HG02642 (cell line): ENCODE data around the gene NRTN.
"Not testable (repeated sequence)": the region's sequence is repeated elsewhere in the genome, so short reads cannot be mapped to it uniquely, and the experiment has no call there.

ENCODE experiments used
- ATAC-seq: cut with Tn5 transposase; IDR thresholded peaks from one replicate; pipeline ENCODE4 v1.9.1; 2021; ENCODE audit warnings: mild to moderate bottlenecking; ENCODE audit not compliant: unreplicated experiment, poor library complexity

NRTN gene

DNA sequence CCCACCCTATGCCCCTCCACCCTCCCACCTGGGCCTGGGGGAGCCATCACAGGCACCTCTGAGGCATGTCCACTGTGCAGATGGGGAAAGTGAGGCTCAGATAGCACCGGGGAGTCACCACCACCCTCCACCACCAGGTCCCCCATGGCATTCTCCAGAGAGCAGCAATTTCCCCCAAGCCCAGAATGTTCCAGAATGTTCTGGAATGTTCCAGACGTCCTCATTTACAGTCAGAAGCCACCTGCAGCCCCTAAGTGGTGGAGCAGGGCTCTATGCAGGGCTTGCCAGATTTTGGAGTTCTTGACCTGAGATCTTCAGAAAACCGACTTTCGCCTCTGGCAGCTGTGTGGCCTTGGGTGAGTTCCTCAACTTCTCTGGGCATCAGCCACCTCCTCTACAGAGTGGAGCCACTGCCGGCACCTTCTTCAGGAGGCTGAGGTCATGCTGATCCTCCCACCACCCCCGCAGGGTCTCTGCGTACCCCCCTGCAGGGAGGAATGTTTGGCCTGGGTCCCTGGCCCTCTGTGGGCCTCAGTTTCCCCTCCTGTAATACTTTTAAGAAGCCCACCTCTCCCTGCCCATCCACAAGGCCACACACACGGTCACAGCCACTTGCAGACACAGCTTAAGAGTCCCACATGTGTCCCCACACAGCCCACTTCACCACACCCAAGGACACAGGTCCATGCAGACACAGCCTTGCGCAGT is 59.3 kb downstream of the NRTN start:
- ATAC-seq: no peak

DNA sequence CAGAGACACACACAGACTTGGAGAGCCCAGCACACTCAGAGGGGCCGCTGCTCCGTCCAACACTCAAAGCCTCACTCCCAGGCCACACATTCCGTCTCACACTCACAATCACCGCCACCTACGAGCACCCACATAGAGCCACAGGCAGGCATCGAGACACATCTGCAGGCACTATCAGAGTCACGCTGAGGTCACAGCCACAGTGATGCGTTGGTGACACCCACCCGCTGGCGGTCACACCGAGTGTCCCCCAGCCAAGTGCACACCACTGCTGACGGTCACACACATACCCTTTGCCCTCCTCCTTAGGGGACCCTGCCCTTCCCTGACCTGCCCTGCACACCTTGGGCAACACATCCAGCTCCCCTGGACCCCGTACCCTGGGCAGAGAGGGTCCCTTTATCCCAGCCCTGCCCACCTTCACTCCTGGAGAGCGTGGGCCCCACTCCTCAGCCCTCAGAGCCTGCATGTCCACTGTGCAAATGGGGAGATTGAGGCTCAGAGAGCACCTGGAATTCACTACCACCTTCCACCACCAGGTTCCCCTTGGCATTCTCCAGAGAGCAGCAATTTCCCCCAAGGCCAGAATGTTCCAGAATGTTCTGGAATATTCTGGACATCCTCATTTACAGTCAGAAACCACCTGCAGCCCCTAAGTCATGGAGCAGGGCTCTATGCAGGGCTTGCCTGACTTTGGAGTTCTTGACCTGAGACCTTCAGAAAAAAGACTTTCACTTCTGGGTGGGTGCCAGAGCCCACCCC is 60.0 kb downstream of the NRTN start:
- no peak for ATAC-seq

DNA sequence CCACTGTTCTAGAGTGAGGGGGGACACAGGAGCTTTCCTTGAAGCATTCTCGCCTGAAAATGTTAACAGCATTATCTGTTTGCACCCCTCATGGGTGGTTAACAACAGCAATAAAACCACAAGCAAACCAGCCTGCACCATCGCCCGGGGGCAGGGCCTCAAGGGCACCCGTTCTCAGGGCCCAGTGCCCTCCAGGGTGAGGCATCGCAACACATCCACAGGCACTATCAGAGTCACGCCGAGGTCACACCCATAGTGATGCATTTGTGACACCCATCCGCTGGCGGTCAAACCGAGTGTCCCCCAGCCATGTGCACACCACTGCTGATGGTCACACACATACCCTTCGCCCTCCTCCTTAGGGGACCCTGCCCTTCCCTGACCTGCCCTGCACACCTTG is 60.9 kb downstream of the NRTN start:
- ATAC-seq: no peak

DNA sequence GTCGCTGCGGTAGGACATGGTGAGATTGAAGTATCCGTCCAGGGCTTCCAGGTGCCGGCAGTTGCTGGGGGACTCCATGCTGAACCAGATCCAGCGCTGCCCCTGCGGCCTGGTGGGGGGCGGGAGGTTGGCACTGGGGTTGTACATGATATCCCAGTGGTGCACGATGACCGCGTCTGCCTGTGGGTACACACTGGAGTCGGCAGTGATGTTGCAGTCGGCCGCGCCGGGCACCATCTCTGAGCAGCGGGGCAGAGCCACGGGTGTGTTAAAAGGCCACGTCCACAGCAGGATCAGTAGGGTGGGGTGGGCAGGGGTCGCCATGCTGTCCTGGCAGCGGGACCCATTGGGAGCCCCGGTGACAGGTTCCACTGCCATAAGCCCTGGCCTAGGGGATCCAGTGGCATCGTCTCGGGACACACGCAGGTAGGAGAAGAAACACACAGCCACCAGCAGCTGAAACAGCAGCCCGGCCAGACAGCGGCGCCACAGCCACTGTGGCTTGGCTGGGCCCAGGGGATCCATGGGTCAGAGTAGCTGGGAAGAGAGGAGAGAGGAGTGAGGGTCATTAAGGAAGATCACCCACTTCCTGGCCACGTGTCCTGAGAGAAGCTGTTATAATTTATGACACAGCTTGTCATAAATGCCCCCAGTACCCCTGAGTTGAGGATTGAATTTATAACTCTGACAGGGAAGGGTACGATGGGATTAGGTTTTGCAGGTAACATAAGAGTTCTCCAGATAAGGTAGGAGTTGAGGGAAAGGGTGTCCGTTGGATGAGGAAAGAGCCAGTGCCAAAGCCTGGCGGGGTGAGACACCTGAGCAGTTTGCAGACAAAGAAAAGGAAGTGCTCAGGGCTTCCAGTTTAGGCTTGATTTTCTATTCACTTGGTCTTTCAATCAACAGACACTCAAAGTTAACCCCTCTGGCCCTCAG is 62.6 kb downstream of the NRTN start:
- ATAC-seq: no peak

DNA sequence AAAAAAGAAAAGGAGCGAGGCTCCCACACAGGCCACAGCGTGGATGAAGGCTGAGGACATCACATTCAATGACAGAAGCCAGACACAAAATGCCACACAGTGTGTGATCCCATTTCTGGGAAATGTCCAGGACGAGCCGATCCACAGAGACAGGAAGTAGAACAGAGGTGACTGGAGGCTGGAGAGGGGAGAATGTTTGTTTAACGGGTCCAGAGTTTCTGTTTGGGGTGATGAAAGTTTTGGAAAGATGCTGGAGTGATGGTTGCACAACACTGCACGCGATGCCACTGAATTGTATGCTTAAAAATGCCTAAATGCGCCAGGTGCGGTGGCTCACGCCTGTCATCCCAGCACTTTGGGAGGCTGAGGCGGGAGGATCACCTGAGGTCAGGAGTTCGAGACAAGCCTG is 66.1 kb downstream of the NRTN start:
- no peak for ATAC-seq

DNA sequence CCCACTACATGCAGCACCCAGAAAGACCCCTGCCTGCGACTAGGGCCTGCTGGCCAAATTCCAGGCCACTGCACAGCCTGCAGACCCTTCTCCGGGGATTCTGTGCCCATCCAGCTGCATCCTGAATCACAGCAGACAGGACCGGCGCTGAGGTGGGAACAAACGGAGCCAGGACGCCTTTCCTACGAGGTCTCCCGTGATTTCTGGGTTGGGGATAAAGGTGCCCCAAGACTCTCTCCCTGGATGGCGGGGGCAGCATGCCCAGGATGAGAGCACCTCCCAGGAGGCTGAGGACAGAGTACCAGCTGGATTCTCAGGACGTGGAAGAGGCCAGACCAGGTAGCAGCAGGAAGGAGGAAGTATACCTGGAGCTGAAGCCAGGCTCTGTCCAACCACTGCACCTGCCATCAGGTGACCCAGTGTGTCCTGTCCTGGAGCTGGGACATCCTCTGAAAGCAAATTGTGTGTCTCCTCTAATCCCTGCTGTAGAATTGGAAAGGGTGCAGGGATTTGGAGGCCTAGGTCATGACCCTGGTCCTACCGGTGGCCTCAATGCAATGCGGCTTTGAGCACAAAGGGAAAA is 68.8 kb downstream of the NRTN start:
- no peak for ATAC-seq

DNA sequence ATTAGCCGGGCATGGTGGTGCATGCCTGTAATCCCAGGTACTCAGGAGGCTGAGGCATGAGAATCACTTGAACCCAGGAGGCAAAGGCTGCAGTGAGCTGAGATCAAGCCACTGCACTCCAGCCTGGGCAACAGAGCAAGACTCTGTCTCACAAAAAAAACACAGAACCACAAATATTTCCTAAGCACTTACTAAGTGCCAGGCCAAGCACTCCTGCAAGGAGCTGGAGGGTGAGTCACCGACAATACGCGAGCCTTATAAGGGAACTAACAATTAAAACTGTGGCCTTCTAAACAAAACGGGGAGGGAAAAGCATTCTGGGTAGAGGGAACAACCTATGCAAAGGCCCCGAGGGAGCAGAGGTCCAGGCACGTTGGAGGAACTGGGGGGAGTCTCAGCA is 69.6 kb downstream of the NRTN start:
- not testable (repeated sequence) for ATAC-seq

DNA sequence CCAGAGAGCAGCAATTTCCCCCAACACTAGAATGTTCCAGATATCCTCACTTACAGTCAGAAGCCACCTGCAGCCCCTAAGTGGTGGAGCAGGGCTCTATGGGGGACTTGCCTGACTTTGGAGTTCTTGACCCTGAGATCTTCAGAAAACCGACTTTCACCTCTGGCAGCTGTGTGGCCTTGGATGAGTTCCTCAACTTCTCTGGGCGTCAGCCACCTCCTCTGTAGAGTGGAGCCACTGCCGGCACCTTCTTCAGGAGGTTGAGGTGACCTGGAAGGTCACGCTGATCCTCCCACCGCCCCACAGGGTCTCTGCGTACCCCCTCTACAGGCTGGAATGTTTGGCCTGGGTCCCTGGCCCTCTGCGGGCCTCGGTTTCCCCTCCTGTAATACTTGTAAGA is 72.6 kb downstream of the NRTN start:
- no peak for ATAC-seq

DNA sequence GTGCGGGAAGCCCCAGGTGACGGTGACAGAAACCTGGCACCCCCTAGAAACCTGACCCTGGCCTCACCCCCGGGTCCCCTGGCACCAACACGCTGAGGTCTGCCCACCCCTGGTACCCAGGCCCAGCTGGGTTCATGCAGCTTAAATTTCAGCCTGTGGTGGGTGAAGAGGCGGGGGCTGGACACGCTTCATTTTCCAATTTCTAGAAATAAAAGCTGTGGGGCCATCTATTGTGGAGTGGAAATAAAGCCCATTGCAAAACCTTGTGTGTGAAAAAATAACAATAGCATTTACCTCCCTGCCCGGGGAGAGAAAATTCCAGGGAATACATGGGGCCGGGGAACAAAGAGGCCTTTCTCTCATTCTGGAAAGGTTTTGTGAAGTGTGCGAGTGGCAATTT is 73.0 kb downstream of the NRTN start:
- no peak for ATAC-seq
